ENCODE measurements around the gene FSHB. TPM values are rescaled to one million over a fixed set of nuclear protein-coding genes. Genes with fewer than 3 reads are reported as not detected.
"Not testable (repeated sequence)": the region's sequence is repeated elsewhere in the genome, so short reads cannot be mapped to it uniquely, and the experiment has no call there.

Gene FSHB
- total RNA-seq: not detected in 2 replicates

DNA sequence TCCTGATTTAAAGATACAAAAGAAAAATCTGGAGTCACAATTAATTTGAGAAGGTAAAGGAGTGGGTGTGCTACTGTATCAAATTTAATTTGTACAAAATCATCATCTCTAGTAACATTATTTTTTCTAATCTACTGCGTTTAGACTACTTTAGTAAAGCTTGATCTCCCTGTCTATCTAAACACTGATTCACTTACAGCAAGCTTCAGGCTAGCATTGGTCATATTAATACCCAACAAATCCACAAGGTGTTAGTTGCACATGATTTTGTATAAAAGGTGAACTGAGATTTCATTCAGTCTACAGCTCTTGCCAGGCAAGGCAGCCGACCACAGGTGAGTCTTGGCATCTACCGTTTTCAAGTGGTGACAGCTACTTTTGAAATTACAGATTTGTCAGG is at the start of gene FSHB:
Gene FSHB, plus strand, starts transcription at position 301 of the 400 bp plus-strand sequence. CDS start 889 bp downstream, outside the sequence.
- intact Hi-C loops (cut with micrococcal nuclease): no loop called here

GRCh38 chr11:30186748-30187147 is 44.1 kb upstream of the FSHB start:
- intact Hi-C loops (cut with micrococcal nuclease): no loop called here

GRCh38 chr11:30192620-30193019 is 38.2 kb upstream of the FSHB start:
- intact Hi-C loops (cut with micrococcal nuclease): no loop called here

GRCh38 chr11:30196400-30197206 is 34.2 kb upstream of the FSHB start:
- intact Hi-C loops (cut with micrococcal nuclease): loop anchor here (5.0 kb wide), 1 partner anchor 764 kb away; no protein-coding TSS in a partner anchor

DNA sequence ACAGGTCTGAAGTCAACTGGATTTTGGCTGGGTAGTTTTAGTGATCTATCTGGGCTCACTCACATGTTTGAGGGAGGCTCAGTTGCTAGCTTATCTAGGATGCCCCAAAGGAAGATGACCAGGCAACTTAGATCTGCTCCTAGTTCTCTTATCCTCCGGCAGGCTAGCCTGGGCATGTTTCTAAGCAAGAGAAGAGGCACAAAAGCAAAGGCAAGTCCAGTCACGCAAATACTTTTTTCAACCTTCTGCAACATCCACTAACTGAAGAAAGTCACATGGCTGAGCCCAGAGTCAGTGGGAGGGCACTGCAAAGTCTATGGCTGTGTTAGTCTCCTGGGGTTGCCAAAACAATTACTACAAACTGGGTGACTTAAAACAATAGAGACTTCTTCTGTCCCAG is 32.9 kb upstream of the FSHB start:
- intact Hi-C loops (cut with micrococcal nuclease): loop anchor here (5.0 kb wide), 1 partner anchor 766 kb away; no protein-coding TSS in a partner anchor

DNA sequence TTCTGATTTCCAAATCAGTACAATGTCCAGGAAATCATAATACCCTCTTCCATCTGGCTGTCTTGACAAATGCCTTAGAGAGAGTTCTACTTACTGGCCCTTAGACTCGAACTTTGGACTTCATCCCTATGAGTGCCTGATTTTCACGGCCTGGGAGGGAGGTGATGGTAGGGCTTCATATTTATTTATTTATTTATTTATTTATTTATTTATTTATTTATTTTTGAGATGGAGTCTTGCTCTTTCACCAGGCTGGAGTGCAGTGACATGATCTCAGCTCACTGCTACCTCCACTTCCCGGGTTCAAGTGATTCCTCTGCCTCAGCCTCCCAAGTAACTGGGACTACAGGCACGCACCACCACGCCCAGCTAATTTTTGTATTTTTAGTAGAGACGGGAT is 27.8 kb upstream of the FSHB start:
- intact Hi-C loops (cut with micrococcal nuclease): not testable (repeated sequence)

DNA sequence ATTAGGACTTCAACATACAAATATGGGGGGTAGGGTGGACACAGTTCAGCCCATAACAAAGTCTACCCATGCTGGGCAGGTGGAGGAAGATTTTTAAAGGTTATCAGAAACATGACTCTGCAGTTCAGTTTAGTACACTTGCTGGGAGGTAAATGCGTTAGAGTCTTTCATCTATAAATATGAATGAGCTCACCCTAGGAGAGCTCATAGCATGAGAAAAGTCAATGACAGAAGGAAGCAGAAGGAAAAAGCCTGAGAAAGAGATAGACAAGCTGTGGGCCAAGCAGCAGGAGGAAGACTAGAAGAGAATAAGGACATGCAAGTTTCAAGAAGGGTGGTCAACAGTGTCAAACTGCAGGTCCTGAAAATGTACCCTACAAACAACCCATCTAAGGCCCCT is 27.0 kb upstream of the FSHB start:
- intact Hi-C loops (cut with micrococcal nuclease): no loop called here

DNA sequence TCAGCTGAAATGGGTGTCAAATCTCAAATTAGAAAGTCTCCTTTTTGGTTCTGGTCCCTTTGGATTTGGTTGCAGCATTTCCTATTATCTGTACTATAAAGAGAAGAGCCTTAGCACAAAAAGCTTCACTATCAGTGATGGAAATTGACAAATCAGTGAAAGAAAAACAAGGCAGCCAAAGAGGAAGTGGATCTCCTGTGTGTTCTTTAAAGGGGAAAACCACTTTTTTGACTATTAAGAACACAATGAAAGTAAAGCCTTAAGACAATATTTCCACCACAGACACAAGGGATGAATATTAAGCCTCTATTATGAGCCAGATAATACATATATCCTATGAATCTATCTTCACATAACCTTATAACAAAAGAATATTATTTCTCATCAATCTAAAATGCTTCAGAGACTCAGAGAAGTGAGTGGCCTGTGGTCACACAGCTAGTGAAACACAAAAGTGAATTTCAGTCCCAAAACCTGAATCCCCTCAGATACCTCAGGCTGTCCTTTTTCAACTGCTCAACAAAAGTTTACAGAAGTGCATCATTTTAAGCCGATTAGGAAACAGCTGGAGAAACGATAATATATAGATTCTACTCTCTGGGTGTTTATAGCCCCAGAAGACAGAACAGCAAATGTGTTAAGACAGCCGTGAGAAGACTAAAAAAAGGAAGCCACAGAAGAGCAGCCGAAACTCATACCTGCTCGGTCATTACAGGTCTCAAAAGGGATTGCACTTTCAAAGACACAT is 24.4 kb upstream of the FSHB start:
- intact Hi-C loops (cut with micrococcal nuclease): no loop called here

DNA sequence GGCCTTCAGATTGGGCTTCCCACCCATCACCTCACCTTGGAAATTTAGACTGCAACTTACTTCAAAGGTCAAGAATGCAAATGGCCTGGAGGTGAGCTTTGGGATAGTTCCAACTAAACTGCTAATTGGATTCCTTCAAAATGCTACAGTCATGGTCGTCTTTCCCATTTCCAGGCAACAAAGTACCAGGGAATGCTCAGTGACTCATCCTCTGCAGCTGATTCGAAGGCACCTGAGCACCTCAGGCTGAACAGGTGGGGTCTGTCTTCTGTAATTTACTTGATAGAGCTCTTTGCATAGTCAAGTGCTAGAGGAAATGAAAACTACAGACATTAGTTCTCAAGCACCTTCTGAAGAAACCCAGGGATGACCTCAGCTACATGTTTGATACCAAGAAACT is 20.5 kb upstream of the FSHB start:
- intact Hi-C loops (cut with micrococcal nuclease): no loop called here

DNA sequence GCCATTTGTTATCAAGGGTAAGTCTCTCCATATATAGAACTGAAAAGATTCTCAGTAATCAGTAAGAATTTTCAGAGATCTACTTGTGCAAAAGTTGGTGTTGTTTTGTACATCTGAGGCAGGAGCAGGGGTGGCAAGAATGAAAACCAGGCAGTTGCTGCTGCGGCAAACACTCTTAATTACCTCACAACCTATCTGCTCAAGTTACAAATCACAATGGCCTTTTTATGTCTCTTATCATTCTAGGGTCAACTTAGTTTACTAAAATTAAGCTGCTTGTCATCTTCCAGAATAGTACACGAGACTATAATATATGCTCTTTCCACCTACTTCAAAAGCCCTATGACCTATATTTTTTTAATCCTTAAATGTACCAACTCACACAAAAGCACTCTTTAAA is 14.3 kb upstream of the FSHB start:
- intact Hi-C loops (cut with micrococcal nuclease): no loop called here

DNA sequence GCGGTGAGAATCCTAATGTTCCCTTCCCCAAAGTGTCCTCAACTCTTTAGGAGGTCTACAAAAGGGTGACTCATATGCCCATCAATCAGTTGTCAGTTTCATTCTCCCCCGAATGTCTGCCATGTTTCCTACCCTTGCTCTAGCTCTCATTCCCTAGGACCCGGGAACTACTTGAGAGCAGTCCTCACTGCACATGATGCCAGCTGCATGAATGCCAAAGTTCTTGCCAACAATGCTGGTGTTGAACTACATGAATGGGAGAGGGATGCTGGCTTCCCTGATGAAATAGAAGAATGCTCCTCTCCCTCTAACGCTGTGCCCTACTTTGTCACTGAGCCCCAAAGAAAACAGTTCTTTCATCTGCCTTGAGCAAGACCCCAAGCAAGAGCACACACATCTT is 12.5 kb upstream of the FSHB start:
- intact Hi-C loops (cut with micrococcal nuclease): no loop called here

DNA sequence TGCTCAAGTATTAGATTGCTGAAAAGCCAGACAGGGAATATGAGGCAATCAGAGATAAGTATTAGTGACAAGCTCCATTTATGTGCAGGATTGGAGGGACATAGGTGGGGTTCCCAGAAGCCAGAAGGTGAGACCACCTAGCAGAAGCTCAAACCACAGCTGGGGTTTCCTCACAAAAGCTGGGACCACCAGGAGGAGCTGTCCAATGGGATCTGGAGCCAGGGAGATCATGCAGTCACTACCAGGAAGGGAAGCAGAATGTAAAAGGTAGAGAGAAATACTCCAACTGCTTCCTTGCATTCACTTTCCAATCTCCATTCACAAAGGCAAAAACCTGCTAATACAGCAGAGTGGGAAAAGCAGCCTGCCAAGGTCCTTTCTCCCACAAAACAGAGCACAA is 5.2 kb upstream of the FSHB start:
- intact Hi-C loops (cut with micrococcal nuclease): no loop called here

DNA sequence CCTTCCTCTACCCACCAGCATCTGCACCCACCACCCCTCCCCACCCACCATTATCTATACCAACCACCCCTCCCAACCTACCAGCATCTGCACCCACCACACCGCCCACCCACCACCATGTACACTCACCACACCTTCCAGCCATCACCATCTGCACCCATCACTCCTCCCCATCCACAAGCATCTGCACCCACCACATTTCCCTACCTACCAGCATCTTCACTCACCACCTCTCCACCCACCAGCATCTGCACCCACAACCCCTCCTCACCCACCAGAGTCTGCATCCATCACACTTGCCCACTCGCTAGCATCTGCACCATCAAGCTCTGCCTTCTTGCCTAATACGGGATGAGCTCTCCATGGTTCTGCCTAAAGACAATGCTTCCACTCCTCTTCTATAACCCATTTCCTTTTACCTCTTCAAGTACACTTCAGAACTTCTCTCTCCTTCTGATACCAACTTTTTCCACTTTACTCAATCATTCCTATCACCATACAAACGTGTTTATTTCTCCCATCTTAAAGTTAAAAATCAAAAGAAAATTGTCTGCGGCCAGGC is 2.4 kb upstream of the FSHB start:
- intact Hi-C loops (cut with micrococcal nuclease): no loop called here

DNA sequence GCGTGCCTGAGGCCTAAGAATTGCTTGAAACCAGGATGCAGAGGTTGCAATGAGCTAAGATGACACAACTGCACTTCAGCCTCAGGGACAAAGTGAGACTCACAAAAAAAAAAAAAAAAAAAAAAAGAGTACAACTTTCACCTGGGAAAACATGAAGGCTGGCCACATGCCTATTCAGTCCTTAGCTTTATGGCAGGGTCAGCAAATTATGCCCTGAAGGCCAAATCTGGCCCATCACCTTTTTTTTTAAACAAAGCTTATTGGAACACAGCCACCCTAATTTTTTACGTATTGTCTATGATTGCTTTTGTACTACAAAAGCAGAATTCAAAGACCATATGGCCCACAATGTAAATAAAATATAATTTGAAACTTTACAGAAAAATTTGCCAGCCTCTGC is 8.2 kb downstream of the FSHB start:
- intact Hi-C loops (cut with micrococcal nuclease): no loop called here

DNA sequence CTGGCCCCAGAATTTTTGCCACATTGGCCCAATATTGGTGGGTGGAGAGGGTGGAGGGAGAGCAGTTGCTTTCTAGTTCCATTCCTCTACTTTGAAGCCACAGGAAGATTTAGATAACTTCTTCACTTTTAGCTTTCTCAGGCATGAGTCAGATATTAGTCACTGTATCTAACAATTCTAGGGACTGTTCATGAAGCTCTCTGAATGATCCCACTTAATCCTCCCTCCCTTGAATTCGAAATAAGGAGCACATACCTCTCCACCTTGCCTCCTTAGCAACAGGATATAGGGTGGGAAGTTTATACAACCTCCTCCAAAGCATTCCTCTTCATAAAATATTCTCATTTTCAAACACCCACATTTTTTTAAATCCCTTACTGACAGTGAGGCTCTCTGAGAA is 13.5 kb downstream of the FSHB start:
- intact Hi-C loops (cut with micrococcal nuclease): no loop called here

- intact Hi-C loops (cut with micrococcal nuclease): no loop called here
Observed at GRCh38 chr11:30245621-30246020, 14.8 kb downstream of the FSHB start.

DNA sequence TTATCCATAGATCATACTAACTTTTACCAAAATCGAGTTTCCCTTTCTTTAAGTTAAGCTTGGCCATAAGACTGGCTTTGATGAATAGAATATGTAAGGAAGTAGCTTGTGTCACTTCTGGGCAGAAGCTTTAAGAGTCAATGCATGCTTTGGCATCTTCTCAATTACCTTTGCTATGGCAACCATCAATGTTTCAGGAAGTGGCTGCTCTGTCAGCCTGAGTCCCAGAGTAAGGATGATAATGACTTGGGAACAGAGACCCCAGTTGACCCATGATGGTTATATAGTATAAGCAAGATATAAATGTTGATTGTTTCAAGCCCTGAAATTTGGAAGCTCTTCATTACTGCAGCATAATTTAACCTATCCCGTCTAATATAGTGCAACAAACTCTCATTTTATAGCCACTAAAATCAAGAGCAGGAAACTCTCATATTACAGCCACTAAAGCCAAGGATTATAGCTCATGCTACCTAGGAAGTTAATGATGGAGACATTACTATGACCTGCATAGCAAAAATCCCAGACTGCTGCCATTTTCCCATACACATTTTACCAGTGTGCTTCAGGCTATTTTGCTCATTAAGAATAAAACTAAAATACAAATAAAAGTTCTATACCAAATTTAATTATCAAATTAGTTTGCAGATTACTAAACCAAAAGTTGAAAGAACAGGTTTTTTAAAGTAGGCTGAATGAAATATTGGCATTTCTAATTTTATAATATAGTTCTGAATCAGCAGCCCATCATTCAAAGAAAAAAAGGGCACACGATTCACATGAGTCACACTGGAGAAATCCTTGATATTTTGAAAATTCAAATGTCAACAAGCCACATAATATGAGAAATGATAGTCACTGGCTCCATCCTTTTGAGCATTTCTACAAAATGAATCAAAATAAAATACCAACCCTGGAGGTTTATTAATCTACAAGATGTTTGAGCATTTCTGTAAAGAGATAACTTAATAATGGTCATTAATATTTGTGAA is 23.8 kb downstream of the FSHB start:
- intact Hi-C loops (cut with micrococcal nuclease): no loop called here

DNA sequence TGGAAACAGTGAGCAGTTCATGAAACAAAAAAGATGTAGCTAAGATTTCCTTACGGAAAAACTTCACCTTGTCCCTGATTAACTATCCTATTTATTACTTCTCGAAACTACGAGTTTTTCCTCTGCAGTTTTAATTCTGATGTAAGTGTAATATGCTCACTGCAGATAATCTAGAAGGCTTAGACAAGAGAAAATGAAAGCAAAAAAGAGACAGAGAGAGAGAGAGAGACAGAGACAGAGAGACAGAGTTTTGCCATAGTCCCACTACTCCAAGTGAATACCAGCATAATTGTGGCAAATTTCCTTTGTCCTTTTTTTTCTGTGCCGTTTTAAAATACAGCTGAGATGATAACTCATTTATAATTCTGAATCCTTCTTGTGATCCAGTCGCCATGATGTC is 24.8 kb downstream of the FSHB start:
- intact Hi-C loops (cut with micrococcal nuclease): no loop called here

DNA sequence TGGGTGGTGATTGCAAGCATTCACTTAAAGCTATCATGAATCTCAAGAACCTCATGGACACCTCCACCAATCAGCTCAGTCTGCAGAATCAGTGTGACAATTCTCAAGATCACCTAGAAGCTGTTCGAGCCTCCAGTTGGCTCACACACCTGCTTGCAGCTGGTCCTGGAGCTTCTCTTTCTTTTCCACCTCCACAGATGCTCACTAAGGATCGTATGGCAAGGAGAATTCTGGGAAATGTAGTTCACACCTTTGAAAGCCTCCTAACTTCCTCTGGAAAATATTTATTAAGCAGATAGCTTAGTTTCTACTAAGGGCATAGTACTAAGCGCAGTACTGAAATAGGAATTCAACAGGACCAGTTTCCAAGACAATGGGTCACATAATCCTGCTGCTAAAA is 26.2 kb downstream of the FSHB start:
- intact Hi-C loops (cut with micrococcal nuclease): no loop called here

DNA sequence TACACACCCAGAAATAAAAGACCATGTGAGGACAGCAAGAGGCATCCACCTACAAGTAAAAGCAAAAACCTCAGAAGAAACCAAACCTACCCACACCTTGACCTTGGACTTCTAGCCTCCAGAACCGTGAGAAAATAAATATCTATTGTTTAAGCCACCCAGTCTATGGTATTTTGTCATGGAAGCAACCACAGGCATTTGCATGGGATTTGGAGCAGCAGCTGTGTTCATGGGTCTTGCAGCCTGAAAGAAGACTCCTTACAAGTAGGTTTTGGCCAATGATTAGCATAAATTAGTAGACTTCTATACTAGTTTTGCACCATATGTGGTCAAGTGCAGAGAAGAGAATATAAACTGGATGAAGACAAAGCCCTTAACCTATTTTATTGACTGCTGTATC is 27.9 kb downstream of the FSHB start:
- intact Hi-C loops (cut with micrococcal nuclease): no loop called here

DNA sequence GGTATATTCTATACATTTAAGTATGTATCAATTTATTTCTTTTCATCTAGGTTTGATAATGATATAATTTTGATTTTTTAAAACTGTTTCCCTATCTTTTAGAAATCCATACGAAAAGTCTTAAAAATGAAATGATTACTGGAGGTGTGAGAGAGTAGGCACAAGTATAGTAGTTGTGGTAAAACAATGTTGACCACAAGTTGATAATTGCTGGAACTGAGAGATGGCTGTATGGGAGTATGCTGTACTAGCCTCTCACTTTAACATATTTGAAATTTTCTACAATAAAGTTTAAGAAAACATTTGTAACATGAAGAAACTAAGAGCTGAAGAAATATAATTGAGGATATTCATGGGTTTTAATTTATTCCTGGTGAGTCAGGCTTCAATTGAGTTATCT is 30.0 kb downstream of the FSHB start:
- intact Hi-C loops (cut with micrococcal nuclease): no loop called here
